Activated effector memory CD4-positive, alpha-beta T cell treated with Interleukin-2 at 50 U/mL for 16 hours (primary cell): ENCODE measurements around the gene HOXA7.

Source experiments
- DNase-seq: peaks from one replicate; pipeline ENCODE4 v3.0.0-alpha.2; 2020

Gene HOXA7

DNA sequence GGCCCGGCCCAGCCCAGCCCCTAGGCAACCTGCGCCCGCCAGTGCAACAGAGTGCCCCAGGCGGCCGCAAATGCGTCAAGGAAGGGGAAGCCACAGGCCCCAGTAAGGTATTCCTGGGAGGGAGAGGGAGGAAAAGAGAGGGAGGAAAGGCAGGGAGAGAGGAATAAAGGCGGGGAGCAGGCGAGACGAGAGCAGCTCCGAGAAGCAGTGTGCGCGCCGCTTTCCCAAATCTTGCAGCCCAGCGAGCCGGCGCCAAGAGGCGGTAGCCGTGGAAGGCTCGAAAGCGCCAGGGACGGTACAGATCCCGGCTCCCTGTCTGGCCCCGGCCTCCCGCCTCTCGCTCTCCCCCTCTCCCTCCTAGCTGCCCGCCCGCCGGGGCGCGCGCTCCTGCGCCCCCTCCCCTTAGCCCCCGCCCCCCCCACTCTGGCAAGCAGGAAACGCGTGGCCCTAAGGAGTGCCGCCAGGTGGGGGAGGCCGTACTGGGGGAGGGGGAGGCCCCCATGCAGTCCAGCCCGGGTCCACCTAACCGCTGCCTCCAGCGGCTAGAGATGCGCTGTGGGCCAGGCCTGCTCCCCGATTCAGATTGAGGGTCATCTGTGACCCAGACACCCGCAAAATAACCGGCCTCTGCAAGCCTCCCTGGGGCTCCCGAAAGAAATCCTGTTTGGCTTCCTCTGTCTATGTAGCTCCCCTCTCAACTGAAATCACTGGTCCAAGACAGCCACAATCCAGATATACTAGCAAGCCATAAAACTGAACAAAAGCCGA, 13.4 kb upstream of the HOXA7 start:
- no peak for DNase-seq

DNA sequence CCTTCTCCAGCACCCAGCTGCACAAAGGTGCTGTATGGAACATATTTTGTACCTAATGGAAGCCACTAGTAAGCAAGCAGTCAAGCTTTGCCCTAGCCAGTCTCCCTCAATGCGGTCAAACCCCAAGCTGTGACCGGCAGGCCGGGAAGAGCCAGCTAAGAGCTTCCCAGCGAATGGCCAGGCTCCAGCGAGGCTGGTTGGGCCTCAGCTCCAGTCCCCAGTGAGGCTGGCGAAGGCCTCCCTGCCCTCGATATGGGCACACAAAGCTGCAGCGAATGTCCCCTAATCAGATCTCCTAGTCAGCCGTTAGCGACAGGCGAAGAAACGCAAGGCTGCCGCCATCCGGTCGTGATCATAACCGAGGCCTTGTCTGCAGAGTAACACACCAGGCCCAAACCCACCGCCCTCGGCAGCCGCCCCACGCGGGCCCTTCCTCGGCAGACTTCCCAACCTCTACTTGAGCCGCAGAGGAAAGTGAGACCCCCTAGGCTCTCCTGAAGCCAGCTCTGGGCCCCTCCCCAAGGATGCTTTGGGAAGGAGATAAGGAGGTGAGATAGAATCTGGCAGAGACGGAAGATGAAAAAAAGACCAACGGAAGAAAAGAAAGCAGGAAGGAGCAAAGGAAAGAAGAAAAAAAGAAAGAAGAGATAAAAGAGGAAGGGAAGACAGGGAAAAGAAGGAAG, 11.9 kb upstream of the HOXA7 start:
- DNase-seq: no peak

DNA sequence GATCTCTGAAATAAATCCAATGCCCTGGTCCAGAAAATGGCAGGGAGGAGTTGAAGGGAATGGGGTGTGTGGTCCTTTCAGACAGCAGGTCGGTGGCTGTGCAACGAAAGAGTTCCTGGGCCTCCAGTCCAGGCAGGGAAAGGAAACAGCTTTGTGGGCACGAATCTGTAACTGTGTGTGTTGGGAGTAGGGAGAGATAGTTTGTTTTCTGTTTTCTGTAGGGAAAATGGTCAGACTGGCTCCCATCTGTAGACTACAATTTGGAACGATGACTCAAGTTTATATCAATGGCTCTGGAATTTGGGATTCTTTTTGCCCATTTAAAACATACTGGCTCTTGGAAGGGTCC, 11.4 kb upstream of the HOXA7 start:
- no peak for DNase-seq

DNA sequence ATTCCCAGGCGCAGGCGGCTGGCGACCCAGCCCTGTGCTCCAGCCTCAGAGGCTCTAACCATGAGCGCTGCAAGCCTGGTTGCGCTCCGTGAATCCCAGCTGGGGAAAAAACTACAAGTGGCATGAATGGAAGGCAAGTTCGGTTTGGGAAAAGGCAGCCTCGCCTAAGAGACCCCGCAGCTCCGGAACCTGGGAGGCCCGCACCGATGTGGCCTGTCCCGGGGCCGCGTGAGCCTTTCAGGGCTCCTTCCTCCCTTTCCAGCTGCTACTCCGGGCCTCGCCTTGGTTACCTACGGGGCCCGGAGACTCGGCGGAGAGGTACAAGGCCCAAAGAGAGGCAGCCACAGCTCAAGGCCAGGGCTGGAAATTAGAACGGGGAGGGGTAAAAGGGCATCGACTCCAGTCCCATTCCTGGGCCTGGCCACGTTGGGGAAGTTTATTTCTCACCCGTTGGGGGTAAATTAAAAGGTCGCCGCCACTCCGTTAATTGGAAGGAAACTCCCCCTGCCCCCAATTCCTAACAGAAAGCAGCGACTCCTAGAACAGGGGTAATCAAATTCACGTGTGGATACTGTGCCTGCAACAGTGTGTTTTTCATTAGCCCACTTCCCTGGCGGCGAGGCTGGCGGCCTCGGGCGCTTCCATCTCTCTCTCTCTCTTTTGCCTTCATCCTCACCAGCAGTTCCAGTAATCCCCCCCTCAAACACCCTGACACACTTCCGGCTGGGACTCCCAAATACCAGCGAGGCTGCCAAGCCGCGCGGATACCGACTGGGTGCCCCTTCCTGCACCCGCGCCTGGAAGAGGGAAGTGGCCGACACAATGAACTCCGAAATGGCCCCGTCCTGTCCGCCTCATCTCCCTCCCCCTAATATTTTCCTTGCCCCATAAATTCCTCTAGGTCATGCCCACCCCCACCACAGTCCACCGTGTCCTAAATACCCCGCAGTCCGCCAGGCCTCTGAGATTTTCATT, 10.3 kb upstream of the HOXA7 start:
- no peak for DNase-seq

DNA sequence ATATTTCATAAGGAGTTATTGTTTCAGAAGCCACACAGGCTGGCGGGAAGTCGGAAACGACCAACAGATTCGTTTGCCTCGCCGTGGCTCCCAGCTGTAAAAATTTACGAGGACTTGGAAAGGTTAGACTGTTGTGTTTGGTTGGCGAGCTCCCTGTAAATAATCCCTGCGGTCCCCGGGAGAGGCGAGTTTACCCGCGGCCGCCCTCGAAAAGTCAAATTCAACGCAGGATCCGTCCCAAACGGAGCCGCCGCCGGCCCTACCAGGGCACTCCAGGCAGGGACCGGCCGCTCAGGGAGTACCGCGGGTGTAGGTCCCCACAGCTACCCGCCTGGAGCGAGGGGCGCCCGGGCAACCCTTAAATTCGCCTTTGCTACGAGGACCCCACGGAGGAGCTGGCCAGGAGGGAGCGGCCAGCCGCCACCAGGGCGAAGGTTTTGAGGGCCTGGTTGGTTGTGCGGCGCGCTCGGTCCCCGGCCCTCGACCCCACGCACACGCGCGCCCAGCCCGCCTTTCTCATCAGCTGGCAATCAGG, 9.6 kb upstream of the HOXA7 start:
- no peak for DNase-seq

DNA sequence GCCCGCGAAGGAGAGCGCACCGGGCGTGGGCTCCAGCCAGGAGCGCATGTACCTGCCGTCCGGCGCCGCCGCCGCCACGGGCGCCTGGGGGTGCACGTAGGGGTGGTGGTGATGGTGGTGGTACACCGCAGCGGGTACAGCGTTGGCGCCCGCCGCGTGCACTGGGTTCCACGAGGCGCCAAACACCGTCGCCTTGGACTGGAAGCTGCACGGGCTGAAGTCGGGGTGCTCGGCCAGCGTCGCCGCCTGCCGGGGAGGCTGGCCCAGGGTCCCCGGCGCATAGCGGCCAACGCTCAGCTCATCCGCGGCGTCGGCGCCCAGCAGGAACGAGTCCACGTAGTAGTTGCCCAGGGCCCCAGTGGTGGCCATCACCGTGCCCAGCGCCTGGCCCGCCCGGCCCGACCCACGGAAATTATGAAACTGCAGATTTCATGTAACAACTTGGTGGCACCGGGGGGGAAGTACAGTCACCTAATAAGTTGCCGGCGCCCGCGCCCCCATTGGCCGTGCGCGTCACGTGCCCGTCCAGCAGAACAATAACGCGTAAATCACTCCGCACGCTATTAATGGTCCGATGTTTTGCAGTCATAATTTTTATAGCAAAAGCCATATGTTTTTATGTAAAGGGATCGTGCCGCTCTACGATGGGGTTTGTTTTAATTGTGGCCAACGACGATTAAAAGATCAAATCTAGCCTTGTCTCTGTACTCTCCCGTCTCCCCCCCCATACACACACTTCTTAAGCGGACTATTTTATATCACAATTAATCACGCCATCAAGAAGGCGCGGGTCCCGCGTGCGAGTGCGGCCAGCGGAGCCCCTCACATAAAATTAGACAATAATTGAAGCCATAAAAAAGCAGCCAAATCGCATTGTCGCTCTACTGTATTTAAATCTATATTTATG, 8.9 kb upstream of the HOXA7 start, which contains the start of gene HOXA9:
Gene HOXA9, minus strand, starts transcription at position 449 of the 907 bp plus-strand sequence. Its CDS starts 80 bp downstream, at position 369.
- DNase-seq: no peak

DNA sequence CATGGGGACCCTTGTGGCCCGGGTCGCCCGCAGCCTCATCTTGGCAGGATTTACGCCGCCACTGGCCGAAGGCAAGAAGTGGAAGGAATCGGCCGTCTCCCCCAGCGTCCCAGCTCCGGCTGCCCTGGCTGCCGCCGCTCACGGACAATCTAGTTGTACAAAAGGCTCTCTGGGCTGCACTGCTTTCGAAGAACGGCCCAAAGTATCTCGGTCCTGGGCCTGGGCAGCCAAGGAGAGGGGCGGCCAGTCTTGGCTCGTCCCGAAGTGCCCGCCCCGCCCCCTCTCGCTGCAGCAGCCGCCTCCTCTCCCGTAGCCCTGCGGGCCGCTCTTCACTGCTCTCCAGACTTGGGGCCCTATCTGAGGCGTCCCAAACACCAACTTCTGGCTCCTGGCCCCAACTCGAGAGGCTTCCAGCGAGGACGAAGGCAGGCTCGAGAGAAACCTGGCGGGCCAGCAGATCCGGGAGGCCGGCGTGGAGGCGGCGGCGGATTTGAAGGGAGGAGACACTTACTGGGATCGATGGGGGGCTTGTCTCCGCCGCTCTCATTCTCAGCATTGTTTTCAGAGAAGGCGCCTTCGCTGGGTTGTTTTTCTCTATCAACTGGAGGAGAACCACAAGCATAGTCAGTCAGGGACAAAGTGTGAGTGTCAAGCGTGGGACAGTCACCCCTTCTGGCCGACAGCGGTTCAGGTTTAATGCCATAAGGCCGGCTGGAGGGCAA, 8.1 kb upstream of the HOXA7 start:
- DNase-seq: no peak

DNA sequence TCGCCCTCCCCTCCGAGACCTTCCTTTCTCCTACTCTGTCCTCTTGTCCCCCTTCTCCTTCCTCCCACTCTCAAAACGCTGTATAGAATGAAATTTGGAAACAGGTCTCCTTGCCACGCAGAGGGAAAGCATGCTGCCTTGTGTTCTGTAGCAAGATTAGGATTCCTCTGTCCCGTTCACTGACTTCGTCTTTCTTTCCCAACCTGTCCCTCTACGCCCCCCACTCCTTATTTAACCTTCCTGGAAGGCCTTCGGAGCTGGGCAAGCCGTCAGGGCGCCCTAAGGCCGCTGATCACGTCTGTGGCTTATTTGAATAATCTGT, 7.5 kb upstream of the HOXA7 start:
- no peak for DNase-seq

DNA sequence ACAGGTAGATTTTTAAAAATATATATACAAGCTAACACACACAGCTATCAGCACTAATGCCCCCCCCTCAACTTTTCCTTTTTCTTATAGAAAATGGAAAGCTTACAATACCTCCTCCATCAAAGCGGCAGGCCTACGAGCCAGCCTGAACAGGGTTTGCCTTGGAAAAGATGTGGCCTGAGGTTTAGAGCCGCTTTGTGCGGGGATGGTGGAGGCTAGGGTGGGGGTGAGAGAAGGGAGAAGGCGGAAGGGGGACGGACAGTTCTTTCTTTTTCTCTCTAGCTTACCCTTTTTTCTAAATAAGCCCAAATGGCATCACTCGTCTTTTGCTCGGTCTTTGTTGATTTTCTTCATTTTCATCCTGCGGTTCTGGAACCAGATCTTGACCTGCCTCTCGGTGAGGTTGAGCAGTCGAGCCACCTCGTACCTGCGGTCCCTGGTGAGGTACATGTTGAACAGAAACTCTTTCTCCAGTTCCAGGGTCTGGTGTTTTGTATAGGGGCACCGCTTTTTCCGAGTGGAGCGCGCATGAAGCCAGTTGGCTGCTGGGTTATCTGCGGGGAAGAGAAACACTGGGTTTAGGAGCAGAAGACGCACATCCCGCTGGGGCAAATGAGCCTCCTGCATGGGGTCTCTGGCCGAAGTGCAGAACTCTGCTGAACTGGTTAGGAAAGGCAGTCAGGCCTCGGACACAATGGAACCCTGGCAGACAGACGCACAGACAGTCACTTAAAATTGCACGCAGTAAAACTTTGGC, 7.0 kb upstream of the HOXA7 start:
- no peak for DNase-seq

DNA sequence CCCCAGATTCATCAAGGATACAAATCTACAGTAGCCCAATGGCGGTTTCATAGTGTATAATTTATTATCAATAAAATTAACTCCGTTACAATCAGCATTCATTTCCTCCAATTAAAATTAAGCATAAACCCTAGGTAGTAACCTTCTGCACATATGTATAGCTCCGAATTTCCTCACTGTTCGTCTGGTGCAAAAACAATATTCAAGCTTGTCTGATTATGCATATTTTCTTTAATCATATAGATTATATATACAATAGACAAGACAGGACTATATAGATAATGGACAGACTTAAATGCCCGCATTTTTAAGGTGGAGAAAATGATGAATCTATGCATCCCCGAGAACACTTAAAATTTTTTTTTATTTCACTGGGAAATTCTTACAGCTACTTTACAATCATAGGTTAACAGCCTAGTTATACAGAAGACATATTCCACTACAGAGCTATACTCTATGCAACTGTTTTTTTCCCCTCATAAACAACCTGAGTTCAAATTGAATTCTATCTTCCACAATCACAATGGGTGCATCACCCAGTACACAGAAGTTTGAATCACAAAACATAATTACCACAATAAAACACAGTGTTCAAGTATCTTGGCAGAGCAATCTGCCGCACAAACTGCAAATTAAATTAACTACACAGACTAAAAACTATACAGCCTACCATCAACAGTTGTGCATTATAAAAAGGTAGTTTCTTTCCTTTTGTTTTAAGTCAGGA, 6.2 kb upstream of the HOXA7 start:
- no peak for DNase-seq

DNA sequence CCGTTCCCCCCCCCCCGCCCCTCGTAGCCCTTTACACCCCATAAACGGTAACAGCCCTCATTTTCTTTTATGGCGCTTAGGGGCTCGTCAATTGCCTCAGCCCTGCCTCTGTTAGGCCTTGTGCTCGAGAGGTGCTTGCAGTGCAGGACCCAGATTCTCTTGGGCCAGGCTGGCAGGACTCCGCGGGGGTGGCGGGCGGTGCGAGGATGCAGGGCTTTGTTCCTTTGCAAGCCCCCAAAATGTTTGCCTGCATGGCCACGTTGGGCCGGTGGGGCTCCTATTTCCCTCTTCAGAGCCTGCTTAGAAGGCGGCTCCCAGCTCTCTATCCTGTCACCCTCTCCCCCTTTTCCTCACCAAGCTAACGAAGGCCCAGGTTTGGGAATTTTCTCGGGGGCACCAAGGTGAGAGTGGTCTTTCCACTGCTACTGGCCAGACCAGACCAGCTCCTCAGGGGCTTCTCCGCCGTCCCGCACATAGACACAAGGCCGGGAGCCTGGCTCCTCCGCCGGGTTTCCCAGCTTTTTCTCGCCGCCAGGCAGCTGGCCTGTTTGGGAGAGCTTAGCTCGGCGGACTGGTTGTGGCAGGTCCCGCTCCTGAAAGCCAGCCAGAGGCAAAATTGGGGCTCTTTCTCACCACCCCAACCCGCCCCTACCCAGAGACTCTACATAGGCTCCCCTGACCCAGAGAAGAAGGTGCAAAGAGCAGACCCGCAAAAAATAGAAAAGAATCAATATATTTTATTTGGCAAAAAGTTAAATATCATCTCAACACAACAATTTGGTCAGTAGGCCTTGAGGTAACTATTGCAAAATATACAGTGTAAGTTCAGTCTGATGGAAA, 5.5 kb upstream of the HOXA7 start:
- no peak for DNase-seq

DNA sequence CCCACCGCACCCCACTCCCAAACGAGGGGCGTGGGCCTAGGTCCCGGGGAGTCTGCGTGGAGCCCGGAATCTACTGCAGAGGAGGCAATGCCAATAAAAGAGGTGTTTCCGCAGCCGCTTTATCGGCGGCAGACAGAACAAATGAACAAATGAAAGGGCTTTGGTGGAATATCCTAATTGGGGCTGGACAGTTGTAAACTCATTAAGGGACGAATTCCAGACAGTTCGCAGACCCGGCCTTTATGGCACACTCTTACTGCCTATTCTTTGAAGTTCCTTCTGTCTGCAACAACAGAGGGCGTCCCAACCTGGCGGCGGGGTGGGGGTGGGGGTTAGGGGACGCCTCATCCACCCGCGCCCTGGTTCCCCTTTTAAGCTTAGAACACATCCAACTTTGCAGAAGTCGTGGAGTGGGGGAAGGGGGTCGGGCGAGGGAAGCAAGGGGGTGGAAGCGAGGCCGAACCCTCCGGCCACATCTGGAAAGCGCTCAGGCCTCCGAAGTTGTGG, 4.8 kb upstream of the HOXA7 start:
- DNase-seq: no peak

DNA sequence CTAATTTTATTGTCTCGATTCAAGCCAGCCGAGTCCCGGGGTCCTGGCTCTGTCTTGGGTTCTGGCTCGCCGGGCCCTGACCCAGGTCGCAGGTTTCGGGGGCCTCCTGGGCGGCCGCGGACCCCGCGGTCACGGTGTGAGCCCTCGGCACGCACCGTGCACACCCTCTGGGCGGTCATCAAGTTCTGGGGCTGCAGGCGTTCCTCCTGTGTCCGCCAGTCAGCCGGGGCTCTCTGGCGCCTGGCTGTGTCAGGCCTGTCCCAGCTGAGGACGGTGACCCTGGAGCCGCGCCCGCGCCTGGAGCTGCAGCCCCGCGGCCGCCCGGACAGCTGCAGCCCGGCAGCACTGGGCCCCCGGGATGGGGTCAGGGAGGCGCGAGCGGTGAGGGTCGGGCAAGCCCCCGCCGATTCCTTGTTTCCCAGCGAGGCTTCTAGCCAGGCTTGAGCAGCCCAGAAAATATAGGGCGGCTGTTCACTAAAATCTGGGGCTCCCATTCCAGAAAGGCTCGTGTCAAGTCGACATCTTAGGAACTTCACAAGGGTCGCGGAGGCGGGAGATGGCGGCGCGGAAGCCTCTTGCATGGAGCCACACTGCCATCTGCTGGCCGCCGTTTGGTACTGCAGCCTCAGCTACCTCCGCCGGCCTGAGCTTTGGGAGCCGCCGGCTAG, 4.2 kb upstream of the HOXA7 start:
- DNase-seq: peak; percentile 69

DNA sequence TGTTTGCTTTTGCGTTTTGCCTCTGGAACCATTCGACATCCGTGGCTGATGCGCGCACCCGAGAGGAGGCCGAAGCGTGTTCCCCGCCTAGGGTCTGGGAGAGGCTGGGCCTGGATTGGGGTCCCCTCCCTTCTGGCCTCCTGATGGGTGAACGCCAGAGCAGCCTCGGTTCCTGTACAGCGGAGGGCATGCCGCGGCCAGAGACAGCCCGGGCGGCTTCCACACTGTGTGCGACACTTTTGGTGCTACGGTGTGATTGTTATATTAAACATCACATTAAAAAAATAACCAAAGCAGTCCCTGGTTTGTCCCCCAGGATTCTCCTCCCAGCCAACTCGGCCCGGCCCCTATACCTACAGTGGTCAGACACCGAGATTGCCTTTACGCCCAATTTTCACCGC, 3.7 kb upstream of the HOXA7 start:
- no peak for DNase-seq

DNA sequence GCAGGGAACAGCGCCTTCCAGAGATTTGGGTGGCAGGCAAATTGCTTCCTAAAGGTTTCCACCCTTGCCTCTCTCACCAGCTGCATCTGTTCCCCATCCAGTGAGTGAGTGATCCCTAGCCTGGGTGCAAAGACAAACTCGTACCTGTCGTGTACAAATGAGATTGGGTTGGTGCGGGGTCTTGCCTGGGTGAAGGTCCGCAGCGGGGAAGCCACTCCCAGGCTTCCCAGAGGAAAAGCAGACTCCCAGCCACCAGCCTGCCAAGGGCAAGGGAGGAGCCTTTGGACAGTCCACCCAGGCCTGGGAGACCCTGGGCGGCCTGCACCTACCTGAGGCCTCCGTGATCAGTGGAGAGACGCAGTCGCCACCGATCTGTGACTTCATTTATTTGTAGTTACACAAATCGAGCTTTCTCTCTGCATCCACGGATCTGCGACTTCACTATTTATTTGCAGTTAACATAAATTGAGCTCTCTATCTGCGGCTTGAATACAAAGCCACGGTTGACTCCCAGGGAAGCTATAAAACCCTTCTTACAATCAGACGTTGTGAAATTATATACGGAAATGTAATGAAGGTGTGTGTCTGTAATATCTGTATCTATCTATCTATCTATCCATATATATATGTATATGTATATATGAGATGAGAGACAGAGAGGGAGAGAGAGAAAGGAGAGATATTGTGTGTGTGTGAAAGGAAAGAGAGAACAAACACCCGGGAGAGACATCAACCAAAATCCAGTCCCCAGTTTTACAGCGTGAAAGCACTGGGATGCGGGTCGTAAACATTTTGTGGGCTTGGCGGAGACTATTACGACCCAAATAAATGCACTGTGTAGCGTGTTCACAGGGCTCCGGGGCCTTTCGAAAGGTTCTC, 3.0 kb upstream of the HOXA7 start:
- no peak for DNase-seq

DNA sequence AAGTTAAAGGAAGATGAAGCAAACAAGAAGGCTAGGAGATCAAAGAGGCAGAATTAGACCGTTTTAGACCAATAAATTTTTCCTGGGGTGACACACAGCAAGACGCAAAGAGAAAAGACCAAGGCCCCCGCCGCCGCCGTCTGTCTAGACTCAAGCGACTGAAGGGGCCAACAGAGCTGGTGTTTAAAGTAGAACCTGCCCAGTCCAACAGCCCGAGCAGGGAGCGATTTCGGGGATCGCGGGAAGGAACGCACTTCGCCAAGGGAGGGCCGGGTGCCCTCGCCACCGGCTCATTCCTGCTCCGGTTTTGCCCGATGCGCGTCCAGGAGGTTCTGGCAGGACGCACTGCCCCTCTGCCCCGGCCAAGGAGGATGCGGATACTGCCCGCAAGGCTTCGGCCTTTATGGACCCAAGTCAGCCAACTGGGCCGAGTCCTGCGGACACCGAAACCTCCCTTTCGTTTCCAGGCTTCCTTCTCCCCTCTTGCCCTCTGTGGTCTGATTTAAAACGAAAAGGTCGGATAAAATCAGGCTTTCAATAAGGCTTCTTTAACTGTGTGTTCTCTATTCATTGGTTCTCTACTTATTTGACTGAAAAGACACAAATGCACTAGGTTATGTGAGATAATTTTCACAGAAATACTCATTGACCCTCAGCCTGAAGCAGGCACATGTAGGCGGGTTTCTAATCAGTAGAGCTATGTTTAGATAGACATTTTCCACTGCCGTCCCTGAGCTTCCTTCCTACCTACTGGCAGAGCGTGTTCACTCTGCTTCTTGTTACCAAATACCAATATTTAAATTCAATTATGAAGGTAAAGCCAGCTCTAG, 2.2 kb upstream of the HOXA7 start:
- DNase-seq: no peak
